ENCODE results near the gene CUBN. TPM values are rescaled to one million over a fixed set of nuclear protein-coding genes. Genes with fewer than 3 reads are reported as not detected.

CUBN gene
- total and polyA plus RNA-seq, 7 donors, result 0.25 to 2.4 (median 1.1) TPM; not detected in 2

DNA sequence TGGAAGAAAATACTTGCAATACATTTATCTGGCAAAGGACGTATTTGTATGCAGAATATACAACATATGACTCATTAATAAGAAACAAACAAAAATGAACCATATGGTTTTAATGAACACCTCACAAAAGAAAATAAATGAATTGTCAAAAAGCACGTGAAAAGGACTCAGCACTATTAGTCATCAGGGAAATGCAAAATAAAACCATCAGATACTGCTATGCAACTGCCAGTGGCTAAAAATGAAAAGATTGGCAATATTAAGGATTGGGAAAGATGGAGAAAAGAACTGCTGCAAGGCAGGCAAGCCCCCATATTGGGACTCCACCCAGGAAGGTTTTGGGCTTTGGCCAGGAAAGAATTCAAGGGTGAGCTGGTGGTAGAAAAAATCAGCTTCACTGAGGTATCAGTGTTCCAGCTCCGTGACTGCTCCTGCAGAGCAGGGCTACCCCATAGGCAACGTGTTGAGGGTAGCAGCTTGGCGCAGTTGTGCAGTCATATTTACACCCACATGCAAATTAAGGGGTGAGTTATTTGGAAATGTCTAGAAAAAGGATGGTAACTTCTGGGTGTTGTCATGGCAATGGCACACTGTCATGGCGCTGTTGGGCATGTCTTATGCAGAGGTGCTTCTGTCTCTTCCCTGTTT lies 72.7 kb downstream of the CUBN start:
- Histone ChIP-seq H3K27ac (no peak overlapping the region), H3K4me3 (no peak overlapping the region)

DNA sequence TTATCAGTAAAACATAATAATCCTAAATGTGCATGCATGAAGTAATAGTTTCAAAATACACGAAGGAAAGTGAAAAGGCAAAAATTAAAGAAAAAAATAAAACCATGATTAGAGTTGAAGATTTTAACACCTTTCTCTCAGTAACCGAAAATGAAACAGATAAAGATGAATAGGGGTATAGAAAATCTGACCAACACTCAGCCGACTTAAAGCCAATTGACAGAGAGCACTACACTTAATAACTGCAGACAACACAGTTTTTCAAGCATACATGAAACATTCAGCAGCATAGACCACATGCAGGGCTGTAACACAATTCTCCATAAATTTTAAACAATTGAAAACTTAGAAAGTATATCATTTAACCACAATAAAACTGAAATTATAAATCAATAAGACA lies 76.1 kb downstream of the CUBN start:
- no peaks in the 10 kb centered on the region for H3K36me3 ChIP-seq
- no peaks in the 10 kb centered on the region for H3K4me1 ChIP-seq
- no peak overlapping the region for H3K27ac ChIP-seq
- 81 to 87% methylated on average over 3 of the region's 3 CpGs for WGBS, 2 donors
- no peak for DNase-seq
- intact Hi-C loops (cut with DNase I), result no loop called here
- H3K4me3 ChIP-seq, result no peak overlapping the region
- TF ChIP-seq POLR2AphosphoS5 (IDR thresholded peaks at IDR 0.05) (no peak), POLR2A (IDR thresholded peaks at IDR 0.05) (no peak), EP300 (IDR thresholded peaks at IDR 0.05) (no peak)
- TF ChIP-seq, protein P1, sequence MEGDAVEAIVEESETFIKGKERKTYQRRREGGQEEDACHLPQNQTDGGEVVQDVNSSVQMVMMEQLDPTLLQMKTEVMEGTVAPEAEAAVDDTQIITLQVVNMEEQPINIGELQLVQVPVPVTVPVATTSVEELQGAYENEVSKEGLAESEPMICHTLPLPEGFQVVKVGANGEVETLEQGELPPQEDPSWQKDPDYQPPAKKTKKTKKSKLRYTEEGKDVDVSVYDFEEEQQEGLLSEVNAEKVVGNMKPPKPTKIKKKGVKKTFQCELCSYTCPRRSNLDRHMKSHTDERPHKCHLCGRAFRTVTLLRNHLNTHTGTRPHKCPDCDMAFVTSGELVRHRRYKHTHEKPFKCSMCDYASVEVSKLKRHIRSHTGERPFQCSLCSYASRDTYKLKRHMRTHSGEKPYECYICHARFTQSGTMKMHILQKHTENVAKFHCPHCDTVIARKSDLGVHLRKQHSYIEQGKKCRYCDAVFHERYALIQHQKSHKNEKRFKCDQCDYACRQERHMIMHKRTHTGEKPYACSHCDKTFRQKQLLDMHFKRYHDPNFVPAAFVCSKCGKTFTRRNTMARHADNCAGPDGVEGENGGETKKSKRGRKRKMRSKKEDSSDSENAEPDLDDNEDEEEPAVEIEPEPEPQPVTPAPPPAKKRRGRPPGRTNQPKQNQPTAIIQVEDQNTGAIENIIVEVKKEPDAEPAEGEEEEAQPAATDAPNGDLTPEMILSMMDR (IDR thresholded peaks at IDR 0.05), result no peak
- no peaks in the 10 kb centered on the region for H3K27me3 ChIP-seq
- H3K9me3 ChIP-seq, result no peaks in the 10 kb centered on the region

More for the DNA sequence above, 72.7 kb downstream of the CUBN start:
- TF ChIP-seq, protein P1 (IDR thresholded peaks at IDR 0.05), result no peak
- no peak for TF ChIP-seq POLR2AphosphoS5 (IDR thresholded peaks at IDR 0.05)
- TF ChIP-seq POLR2A (IDR thresholded peaks at IDR 0.05), result no peak
- no peak for TF ChIP-seq EP300 (IDR thresholded peaks at IDR 0.05)
- Histone ChIP-seq H3K27me3 (no peaks in the 10 kb centered on the region), H3K9me3 (no peaks in the 10 kb centered on the region), H3K4me1 (peaks cover 0 to 4% (median 0%) of the 10 kb centered on the region in 4 donors), H3K36me3 (no peaks in the 10 kb centered on the region)
- no peak for DNase-seq
- WGBS, 2 donors, result 75 to 77% methylated on average over 6 of the region's 6 CpGs
- intact Hi-C loops (cut with DNase I), result no loop called here

DNA sequence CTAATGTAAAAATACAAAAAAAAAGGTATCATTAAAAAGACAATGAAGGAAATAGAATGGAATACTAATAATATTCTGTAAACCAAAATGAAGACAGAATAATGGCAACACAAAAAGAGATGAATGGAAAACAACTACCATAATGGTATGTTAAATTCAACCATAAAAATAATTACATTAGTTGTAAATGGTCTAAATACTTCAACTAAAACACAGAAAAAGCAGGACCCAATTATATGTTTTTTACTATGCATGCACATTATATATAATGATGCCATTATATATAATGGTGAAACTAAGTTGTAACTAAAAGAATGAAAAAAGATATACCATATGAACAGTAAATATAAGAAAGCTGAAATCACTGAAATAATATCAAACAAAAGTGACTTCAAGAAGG lies 76.5 kb downstream of the CUBN start:
- no peak overlapping the region for H3K4me3 ChIP-seq
- no peak for DNase-seq
- TF ChIP-seq POLR2AphosphoS5 (IDR thresholded peaks at IDR 0.05) (no peak), EP300 (IDR thresholded peaks at IDR 0.05) (no peak), POLR2A (IDR thresholded peaks at IDR 0.05) (no peak)
- TF ChIP-seq, protein P1 (IDR thresholded peaks at IDR 0.05), result no peak
- H3K4me1 ChIP-seq, result no peaks in the 10 kb centered on the region
- intact Hi-C loops (cut with DNase I), result no loop called here
- H3K27ac ChIP-seq, result no peak overlapping the region
- no peaks in the 10 kb centered on the region for H3K9me3 ChIP-seq
- no peaks in the 10 kb centered on the region for H3K27me3 ChIP-seq
- no peaks in the 10 kb centered on the region for H3K36me3 ChIP-seq

GRCh38 chr10:17051851-17052250 lies 77.8 kb downstream of the CUBN start:
- intact Hi-C loops (cut with DNase I), result no loop called here
- Histone ChIP-seq H3K36me3 (no peaks in the 10 kb centered on the region), H3K27me3 (no peaks in the 10 kb centered on the region), H3K9me3 (no peaks in the 10 kb centered on the region), H3K27ac (no peak overlapping the region), H3K4me1 (no peaks in the 10 kb centered on the region), H3K4me3 (no peak overlapping the region)
- DNase-seq, result no peak
- TF ChIP-seq POLR2AphosphoS5 (IDR thresholded peaks at IDR 0.05), result no peak
- no peak for TF ChIP-seq EP300 (IDR thresholded peaks at IDR 0.05)
- WGBS, 2 donors, result 90 to 94% methylated on average over 3 of the region's 3 CpGs

DNA sequence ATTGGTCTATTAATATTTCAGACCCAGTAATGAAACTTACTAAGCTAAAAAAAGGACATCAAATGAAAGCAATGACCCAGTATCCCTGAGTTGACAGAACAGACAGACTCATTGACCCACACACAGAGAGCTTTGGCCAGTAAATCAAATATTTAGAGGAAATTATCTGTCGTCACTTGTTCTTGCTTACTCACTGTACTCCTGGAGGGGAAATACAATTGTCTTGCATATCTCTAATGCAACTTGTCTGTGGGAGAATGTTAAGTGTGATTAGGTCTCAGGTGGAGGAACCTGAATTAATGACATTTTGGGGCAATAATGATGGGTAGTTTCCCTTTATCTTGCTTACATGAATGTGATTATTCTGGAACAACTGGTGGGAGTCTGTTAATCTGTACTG lies 80.4 kb downstream of the CUBN start:
- 89 to 90% methylated on average over 1 of the region's 1 CpG for WGBS, 2 donors
- DNase-seq, result no peak
- no peaks in the 10 kb centered on the region for H3K36me3 ChIP-seq
- no peaks in the 10 kb centered on the region for H3K27me3 ChIP-seq
- no peak overlapping the region for H3K27ac ChIP-seq
- no peak overlapping the region for H3K4me3 ChIP-seq
- intact Hi-C loops (cut with DNase I), result no loop called here
- TF ChIP-seq EP300 (IDR thresholded peaks at IDR 0.05) (no peak), POLR2AphosphoS5 (IDR thresholded peaks at IDR 0.05) (no peak), POLR2A (IDR thresholded peaks at IDR 0.05) (no peak)
- TF ChIP-seq, protein P1 (IDR thresholded peaks at IDR 0.05), result no peak
- no peaks in the 10 kb centered on the region for H3K4me1 ChIP-seq
- no peaks in the 10 kb centered on the region for H3K9me3 ChIP-seq
